GM19193 (cell line): ENCODE measurements around the gene CEP55.

ENCODE experiments used
- POLR2A ChIP-seq: IDR thresholded peaks from 4 replicates; pipeline ENCODE4 v1.6.1; 2011; ENCODE audit not compliant: insufficient read depth, insufficient read length; ENCODE audit errors: extremely low read depth

Gene CEP55

DNA sequence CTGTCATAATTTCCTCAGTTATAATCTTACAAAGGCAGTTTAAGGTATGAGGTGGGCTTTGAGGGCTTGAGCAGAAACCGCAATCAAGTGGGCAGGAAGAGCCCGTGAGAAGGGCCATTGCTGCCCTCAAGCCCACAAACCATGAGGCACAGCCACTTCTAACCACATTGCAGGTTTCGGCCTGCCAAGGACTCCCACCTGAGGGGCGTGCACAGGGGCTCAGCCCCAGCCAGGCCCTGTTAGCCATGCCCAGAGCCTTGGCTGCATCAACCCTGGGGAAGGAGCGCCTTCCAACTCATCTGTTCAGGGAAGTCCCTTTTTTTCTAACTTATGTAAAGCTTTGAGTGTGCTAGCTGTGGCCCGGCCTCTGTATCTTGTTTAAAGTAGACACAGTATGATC is 64.1 kb downstream of the CEP55 start:
- no peak for TF ChIP-seq POLR2A

DNA sequence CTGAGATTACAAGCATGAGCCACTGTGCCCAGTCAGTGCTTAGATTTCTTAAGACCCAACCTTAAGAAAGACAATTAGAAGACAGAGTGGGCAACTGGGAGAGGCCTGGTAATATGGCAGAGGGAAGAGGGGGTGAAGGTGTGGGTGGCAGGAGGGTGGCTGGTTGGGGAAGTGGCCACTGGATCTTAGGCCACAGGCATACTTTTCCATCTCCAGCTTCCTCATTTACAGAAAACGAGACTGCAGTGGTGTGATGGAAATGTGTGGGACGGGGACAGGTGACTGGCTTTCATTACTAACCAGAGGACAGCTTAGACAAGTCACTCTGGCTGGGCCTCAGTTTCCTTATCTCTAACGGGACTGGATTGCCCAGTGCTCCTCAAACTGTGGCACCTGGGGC is 69.0 kb downstream of the CEP55 start:
- TF ChIP-seq POLR2A: no peak

DNA sequence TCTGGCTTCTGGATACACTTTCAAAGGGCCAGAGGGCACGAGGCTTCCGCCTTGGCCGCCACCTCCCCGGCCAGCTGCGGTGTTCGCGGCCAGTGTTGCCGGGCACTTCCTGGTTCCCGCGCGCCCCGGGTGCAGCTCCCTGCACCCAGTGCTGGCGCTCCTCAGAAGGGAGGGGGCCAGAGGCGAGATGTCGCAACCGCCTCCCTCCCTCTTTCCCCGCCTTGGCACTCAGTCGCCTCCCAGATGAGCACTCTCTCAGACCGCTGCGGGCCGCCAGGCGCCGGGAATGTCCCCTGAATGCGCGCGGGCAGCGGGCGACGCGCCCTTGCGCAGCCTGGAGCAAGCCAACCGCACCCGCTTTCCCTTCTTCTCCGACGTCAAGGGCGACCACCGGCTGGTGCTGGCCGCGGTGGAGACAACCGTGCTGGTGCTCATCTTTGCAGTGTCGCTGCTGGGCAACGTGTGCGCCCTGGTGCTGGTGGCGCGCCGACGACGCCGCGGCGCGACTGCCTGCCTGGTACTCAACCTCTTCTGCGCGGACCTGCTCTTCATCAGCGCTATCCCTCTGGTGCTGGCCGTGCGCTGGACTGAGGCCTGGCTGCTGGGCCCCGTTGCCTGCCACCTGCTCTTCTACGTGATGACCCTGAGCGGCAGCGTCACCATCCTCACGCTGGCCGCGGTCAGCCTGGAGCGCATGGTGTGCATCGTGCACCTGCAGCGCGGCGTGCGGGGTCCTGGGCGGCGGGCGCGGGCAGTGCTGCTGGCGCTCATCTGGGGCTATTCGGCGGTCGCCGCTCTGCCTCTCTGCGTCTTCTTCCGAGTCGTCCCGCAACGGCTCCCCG is 70.2 kb downstream of the CEP55 start, which contains the start of gene FFAR4:
Gene FFAR4, plus strand, starts transcription at position 231 of the 842 bp plus-strand sequence. Its CDS starts 56 bp downstream, at position 287.
- no peak for TF ChIP-seq POLR2A

DNA sequence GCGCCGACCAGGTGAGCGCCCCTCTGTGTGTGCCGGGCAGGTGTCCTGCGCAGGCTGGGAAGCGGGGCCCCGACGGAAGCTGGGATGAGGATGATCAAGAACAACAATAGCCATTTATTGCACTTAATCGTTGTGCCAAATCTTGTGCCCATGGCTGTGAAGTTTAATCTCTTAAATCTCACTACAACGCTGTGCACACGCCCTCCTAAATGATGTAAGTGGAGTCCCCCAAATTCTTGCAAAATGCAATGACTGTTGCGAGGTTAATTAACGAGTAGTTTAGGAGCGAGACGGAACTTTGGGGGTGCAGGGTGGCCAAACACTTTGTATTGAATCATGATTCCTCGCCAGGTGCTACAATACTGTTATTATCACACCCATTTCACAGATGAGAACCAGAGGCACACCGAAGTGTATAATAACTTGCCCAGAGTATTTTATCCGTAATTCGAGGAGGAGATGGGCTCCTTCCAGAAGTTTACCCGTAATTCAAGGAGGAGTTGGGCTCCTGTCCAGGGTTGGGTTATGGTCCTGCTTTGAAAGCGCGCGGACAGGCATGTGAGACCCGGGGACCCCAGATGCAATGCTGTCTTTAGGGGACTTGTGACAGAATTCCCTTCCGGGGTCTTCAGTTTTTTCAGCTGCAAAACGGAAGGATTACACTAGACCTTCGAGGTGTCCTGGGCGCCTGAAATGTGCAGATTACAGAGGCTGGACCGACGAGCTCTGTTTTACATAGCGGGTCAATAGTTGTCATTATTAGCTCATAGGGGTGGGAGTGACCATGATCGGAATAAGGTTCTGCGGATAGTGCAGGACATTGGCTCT is 71.1 kb downstream of the CEP55 start:
- TF ChIP-seq POLR2A: no peak

DNA sequence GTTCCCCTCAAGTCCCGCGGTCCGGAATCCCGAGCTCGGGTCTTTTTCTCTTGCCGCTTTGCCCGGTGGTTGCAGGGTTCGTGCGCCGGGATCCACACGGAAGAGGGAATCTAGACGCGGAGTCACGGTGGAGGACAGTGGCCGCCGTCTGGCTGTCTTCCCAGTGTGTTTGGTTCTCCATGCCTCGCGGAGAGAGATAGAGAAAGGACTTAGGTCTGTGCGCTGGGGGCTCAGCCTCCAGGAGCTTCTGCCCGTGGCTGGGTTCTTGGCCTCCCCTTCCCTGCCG is 71.6 kb downstream of the CEP55 start:
- no peak for TF ChIP-seq POLR2A

DNA sequence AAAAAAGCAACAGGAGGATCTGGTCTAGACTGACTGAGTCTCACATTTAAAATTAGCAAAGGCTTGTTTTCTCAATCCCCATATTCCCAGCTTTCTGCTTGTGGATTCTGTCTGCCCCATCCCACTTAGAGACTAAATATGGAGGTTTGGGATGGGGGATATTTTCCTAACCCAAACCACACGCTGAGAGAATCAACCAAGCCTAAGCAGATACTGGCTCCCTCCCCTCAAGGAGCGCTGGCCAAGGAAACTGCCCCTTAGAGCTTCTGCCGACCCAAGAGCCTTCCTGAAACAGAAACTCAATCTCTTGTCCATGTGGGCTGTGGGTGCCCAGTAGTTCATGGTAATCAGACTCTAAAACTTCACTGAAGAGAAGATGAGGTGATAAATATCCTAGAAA is 74.0 kb downstream of the CEP55 start:
- no peak for TF ChIP-seq POLR2A

DNA sequence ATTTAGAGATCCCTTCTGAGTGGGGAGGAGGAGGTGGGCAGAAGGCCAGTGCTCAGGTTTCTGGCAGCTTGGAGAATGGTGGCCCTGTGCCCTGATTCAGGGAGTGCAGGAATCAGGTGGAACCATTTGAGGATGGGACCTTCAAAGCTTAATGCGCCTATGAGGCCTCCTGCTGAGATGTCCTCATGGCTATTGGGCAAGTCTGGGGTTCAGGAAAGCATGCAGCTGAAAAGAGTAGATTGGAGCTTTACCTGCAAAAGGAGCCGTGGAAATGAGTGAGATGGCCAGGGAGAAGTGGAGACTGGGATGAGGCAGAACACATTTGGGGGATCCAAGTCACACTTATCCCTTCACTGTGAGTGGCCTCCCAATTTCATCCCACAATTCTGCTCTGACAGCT is 76.2 kb downstream of the CEP55 start:
- TF ChIP-seq POLR2A: no peak

- TF ChIP-seq POLR2A: no peak
Observed at GRCh38 chr10:93573051-93573909, 76.9 kb downstream of the CEP55 start.

- no peak for TF ChIP-seq POLR2A
Observed at GRCh38 chr10:93573924-93574323, 77.5 kb downstream of the CEP55 start.

GRCh38 chr10:93576888-93577287 is 80.5 kb downstream of the CEP55 start:
- TF ChIP-seq POLR2A: no peak

GRCh38 chr10:93577565-93577964 is 81.2 kb downstream of the CEP55 start:
- TF ChIP-seq POLR2A: no peak
